ENCODE measurements around the gene GUCY1A2.
"Not testable (repeated sequence)": the region's sequence is repeated elsewhere in the genome, so short reads cannot be mapped to it uniquely, and the experiment has no call there.

The GUCY1A2 gene

GRCh38 chr11:106937111-106937510, 81.2 kb downstream of the GUCY1A2 start:
- DNase-seq, result no peak

DNA sequence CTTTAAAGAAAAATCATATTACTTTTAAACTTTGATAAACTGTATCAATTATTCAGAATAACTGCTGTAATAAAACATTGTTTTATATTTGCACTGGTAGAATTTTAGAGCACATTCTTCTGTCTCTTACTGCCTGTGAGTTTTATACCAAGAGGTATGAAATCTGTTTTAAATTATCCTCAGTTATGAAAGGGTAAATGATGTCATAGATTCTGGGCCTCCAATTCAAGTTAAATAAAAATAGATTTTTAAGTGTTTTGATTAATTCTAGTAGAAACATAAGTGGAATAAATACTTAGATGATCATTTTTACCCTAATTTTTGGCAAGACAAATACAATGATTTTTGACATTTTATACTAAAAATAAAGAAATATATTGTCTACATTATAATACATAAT, 93.0 kb downstream of the GUCY1A2 start:
- DNase-seq, result no peak

DNA sequence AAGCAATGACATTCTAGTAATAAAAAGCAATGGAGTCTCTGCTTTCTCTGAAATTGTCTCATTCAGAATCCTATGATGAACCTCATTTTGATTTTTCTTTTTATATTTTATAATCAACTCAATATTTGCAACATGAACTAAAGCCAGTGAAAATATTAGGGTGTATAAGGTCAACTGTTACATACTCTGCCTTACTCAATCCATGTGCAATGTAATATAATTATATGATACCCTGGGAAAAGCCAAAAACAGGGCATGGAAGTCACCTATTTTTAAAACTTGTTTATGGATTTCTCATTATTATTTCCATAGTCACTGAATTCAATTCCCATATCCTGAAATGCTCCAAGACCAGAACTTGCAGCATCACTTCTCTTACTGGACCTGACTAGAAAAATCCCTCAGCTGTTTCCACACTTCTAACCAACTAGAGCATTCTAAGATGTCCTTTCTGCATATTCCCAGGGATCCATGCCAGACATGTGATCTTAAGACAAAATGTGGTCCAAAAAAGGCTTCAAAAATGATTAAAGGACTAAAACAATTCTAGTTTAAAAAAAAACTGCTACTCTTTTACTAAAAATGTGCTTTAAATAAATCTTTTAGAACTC, 97.3 kb downstream of the GUCY1A2 start:
- no peak for DNase-seq

DNA sequence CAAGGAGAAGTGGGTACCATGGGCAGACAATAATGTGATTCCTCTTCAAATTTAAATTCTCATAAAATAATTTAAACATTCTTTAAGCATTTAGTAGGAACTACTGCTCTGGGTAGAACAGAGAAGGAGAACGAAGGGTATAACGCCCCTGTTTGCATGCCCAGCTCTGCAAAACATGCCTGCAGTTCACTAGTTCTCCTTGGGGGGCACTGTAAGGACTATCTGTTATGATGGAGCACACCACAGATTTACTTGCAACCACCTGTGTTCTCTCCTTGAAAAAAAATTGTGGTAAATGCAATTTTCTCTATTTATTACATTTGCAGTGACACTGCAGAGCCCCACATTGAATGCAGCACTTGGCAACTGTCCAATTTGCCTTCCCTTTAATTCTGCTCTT, 100.3 kb downstream of the GUCY1A2 start:
- DNase-seq, result no peak

GRCh38 chr11:106914409-106914808, 103.9 kb downstream of the GUCY1A2 start:
- no peak for DNase-seq

DNA sequence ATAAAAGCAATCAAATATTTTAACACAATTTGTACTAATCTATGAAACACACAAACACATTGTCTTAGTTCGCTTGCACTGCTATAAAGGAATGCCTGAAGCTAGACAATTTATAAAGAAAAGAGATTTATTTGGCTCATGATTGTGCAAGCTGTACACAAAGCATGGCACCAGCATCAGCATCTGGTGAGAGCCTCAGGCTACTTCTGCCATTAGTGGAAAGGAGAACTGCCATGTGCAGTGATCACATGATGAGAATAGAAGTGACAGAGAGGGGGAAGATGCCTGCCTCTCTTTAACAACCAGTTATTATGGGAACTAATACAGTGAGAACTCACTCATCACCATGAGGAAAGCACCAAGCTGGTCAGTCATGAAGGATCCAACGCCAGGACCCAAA, 105.1 kb downstream of the GUCY1A2 start:
- no peak for DNase-seq

- no peak for DNase-seq
Observed at GRCh38 chr11:106904826-106905225, 113.5 kb downstream of the GUCY1A2 start.

GRCh38 chr11:106889718-106890117, 128.6 kb downstream of the GUCY1A2 start:
- no peak for DNase-seq

DNA sequence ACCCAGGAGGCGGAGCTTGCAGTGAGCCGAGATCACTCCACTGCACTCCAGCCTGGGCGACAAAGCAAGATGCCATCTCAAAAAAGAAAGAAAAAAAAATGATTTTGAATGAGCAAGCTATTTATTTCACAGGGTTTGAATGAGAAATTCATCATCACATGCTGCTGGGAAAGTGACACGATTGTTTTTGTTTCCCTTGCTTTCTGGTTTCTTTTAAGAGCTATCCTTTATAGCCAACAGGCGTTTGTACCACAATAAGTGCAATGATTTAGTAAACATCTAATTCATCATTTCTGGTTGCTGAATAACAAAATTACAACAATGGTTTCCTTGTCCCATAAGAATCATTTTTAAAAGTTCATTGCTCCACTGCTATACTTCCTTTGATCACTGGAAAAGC, 129.9 kb downstream of the GUCY1A2 start:
- no peak for DNase-seq

DNA sequence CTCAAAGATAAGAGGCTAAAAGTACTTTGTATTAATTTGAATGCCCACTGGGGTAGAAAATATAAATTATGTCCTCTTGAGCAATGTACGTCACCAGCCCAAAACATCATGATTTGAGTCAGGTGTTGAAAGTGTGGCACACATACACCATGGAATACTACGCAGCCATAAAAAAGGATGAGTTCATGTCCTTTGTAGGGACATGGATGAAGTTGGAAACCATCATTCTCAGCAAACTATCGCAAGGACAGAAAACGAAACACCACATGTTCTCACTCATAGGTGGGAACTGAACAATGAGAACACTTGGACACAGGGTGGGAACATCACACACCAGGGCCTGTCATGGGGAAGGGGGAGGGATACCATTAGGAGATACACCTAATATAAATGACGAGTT, 134.6 kb downstream of the GUCY1A2 start:
- not testable (repeated sequence) for DNase-seq

- no peak for DNase-seq
Observed at GRCh38 chr11:106879832-106880546, 138.3 kb downstream of the GUCY1A2 start.

- DNase-seq, result no peak
Observed at GRCh38 chr11:106879029-106879428, 139.2 kb downstream of the GUCY1A2 start.

GRCh38 chr11:106875013-106875412, 143.3 kb downstream of the GUCY1A2 start:
- no peak for DNase-seq

DNA sequence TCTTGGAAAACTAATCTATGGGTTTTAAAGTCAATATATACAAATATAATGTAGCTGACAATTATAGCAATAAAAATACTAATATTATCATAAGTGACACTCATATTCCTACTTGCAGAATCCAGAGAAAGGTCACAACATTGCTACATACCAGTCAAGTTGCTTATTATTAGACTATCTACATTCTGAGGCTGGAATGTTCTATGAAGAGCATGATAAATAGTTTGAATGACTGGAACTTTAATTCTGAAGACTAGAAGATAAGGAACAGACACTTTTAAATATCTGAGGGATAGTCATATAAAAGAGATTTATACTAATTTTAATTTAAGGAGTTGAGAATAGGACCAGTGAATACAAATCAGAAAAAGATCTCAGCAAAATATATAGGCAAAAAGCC, 146.0 kb downstream of the GUCY1A2 start:
- DNase-seq, result no peak

DNA sequence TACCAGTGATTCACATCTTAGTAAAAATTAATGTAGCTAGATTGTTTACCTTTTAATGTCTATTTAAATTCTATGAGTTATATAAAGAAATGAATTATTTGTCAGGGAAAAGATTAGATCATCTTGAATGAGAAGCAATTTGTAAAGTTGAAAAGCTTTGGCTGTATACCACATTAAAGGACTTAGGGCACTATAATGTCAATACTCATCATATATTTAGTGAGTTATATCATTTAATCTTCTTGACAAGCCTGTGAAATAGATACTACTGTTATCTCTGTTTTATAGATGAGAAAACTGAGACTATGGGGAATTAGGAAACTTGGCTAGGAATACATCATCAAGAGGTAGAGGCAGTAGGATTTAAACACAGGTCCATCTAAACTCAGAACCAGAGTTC, 160.1 kb downstream of the GUCY1A2 start:
- no peak for DNase-seq

- DNase-seq, result no peak
Observed at GRCh38 chr11:106856566-106856965, 161.7 kb downstream of the GUCY1A2 start.

- DNase-seq, result no peak
Observed at GRCh38 chr11:106854429-106854828, 163.8 kb downstream of the GUCY1A2 start.

GRCh38 chr11:106853850-106854401, 164.3 kb downstream of the GUCY1A2 start:
- DNase-seq, result no peak

- DNase-seq, result no peak
Observed at GRCh38 chr11:106852779-106853178, 165.5 kb downstream of the GUCY1A2 start.

- DNase-seq, result no peak
Observed at GRCh38 chr11:106848526-106848925, 169.8 kb downstream of the GUCY1A2 start.

- no peak for DNase-seq
Observed at GRCh38 chr11:106842134-106842533, 176.1 kb downstream of the GUCY1A2 start.

DNA sequence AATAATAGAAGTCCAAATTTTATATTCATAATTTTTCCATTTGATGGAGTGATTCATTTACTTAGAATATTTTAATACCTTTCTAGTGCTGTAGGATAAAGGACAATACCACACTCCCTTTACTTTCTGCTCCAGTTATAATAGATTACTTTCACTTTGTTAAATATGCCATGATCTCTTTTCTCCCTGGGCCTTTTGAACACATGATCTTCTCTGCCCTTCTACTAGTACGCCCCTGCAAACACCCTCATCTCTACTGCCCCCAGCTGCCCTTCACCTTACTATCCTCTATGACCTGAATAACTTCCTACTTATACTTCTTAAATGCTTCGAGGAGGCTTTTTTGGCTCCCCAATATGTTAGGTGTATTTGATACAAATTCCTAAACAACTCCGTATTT, 177.3 kb downstream of the GUCY1A2 start:
- no peak for DNase-seq

DNA sequence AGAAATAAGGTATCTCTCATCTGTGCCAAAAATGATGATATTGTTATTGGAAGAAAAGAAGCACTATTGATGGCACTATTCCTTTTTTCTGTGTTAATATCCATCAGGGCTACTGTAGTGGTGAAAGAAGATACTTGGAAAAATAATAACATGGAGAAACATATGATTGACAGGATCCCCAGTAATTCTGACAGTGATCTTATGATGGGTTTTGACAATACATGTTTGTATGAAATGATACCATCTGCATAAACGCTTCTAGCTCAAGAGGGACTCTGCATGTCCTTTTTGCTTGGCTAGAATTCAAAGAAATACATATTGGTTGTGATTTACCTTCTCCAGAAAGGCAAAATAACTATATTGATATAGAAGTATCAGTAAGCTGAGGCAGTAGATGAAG, 178.1 kb downstream of the GUCY1A2 start:
- no peak for DNase-seq

DNA sequence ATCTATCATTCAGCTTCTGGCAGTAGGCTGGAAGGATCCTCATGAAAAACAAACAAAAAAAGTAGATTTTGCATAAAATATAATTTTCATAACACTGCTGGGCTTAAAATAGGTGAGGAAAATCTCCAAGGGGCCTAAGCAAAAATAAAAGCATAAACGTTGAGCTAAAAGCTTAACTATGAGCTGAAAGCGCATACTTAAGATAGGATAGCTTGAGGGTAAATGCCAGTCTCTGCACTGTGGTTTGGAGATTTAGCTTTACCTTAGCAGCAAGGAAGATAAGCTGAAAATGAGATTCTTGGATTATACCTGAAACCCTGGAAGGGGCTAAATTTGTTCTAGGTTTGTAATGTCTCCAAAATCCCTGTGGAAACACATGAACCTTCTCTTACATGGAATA, 183.7 kb downstream of the GUCY1A2 start:
- no peak for DNase-seq

DNA sequence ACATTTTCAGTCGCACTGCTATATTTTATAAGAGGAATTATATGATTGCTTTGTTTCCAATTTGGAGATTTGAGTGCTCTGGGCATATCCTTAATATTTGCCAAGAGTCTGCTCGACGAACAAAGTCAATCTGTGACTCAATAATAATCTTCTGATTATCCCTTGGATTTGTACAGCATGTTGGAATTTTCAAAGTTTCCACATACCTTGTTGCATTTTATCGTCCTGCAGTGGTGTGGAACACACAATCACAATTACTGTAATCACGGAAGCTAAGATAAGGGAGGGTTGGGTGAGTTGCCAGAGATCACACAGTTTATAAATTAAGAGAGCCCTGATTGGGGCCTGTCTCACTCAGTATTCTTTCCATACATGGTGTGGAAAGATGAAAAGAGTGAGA, 189.3 kb downstream of the GUCY1A2 start:
- DNase-seq, result no peak

Data from NCI-H1105 treated with DMSO at 0.1 percent for 48 hours (cell line).